ENCODE results near the gene GMIP.
"Not testable (repeated sequence)": the region's sequence is repeated elsewhere in the genome, so short reads cannot be mapped to it uniquely, and the experiment has no call there.

Gene GMIP

GRCh38 chr19:19602136-19602712 lies 41.2 kb downstream of the GMIP start:
- DNase-seq = no peak

DNA sequence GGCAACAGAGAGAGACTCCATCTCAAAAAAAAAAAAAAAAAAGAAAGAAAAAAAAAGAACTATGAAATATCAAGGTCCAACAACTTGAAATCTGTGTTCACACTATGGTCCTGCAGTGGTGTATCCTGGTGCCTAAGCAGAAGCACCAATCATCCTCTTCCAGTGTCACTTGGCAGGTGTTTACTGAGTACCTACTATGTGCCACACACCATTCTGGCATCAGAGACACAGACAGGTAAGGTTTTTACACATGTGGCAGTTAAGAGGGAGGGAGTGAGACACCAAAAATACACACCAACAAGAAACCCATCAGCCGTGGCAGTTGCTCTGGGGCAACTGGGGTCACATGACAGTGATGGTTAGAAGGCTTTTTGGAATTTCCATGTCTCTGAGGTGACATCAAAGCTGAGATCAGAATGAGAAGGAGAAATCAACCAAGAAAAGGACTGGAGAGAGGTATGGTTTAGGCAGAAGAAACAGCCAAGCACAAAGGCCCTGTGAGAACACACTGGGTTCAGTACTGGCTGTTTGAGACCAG lies 42.6 kb downstream of the GMIP start:
- DNase-seq = no peak

DNA sequence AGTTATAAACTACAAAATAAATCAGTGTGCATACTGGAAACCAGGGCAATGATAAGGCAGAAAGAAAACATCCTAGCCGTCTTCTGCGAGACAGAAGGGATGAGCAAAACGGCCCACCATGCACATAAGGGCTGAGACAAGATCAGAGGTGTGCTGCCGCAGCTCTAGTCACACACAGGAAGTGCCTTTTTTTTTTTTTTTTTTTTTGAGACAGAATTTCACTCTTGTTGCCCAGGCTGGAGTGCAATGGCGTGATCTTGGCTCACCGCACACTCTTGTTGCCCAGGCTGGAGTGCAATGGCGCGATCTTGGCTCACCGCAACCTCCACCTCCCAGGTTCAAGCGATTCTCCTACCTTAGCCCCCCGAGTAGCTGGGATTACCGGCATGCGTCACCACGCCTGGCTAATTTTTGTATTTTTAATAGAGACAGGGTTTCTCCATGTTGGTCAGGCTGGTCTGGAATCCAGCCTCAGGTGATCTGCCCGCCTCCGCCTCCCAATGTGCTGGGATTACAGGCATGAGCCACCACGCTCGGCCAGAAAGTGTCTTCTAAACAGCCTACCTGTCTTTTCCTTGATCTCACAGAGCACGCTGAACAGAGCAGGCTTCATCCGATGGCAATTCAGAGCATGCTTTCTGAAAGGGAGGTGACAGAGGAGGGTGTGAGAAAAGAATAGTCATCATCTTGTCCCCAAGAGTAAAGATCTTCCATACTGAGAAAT lies 44.6 kb downstream of the GMIP start:
- DNase-seq = not testable (repeated sequence)

DNA sequence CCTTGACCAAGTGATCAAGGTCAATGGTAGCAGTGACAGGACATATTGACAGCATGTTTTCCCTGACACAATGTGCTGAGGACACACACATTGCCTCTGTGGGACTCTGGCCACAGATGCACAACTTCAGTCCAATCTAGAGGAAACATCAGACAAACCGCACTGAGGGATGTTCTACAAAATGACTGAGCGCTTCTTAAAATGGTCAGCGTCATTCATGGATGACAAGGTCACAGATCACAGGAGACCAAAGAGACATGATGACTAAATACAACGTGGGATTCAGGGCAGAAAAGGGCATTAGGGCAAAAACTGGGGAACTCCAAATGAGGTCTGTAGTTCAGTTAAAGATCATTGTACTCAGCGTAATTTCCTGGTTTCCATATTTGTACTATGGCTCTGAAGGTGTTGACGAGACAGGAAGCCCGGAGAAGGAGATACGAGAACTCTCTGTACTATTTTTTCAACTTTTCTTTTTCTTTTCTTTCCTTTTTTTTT lies 45.6 kb downstream of the GMIP start:
- no peak for DNase-seq

- no peak for DNase-seq
Observed at GRCh38 chr19:19595171-19595701, 48.2 kb downstream of the GMIP start.

DNA sequence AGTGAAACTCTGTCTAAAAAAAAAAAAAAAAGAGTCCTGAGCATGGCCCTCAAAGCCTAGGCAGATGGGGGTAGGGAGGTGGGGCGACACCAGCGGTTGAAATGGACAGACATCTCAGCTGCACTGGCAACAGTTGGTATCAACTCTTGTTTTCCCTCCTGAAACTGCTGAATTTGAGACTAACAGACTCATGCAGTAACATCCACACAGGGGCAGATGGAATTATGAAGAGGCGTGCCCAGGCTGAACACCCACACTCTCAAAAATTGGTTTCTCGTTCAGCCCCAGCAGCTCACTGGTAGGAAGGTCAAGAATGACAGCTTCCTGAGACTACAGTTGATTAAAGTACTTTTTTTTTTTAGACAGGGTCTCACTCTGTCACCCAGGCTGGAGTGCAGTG lies 49.1 kb downstream of the GMIP start:
- DNase-seq = no peak

- no peak for DNase-seq
Observed at GRCh38 chr19:19592690-19593089, 50.8 kb downstream of the GMIP start.

DNA sequence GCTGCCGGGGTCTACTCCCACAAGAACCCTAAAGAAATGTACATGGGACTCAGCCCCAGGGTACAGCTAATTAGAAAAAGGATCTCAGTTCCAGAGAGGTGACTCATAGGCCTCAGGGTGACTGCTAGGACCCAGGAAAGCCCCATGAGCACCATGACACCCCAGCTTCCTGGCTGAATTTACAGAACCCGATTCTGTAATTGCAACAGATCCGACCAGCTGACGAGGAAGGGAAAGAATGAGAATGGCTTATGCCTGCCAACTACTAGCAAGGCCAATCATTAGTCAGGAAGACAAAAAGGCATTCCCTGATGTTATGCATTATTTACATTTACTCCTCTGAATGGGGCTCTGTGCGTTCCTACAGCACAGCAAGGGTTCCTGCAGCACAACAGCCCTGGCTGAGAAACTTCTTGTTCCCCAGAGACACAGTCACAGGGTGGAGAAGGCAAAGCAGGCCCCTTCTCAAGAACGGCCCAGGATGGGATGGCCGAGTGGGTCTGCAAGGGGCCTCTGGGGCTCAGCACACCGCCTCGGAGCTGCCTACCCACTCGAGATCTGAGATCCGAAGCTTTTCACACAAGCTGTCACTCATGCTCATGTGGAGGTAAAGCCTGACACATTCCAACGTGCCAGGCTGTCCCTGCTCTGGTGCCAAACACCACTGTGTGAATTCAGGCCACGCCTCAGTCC lies 52.2 kb downstream of the GMIP start:
- DNase-seq = no peak

GRCh38 chr19:19588546-19588945 lies 54.9 kb downstream of the GMIP start:
- no peak for DNase-seq

GRCh38 chr19:19587771-19588170 lies 55.7 kb downstream of the GMIP start:
- no peak for DNase-seq

DNA sequence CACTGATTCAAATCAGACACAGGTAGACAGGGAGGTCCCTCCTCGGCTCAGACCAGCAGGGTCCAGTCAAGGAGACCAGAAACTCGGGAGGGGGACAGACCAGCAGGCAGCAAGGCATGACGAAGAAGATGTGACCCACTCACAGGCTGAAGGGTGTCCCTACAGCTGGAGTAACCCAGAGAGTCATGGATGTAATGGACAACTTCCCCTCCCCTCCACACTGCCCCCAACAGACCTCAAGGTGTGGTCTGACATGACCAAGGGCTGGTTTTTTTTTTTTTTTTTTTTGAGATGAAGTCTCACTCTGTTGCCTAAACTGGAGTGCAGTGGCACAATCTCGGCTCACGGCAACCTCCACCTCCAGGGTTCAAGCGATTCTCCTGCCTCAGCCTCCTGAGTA lies 59.1 kb downstream of the GMIP start:
- no peak for DNase-seq

GRCh38 chr19:19582471-19582870 lies 61.0 kb downstream of the GMIP start:
- no peak for DNase-seq

DNA sequence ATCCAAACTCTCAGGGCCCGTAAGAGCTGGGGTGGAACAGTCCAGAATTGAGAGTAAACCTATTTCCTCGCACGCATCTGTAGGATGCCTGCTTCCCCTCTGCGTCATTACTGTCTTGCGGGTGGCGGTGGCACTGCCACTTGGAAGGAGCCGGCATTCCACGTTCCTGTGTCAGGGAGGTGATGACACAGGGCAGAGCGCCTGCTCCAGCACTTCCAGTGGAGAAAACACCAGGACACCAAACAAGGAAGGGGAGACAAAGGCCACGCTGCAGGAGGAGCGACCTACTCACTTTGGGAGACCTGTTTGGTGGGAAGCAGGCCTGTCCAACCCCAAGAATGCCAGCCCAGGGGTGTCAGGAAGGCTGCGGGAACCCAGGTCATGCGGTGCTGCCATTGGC lies 62.1 kb downstream of the GMIP start:
- no peak for DNase-seq

DNA sequence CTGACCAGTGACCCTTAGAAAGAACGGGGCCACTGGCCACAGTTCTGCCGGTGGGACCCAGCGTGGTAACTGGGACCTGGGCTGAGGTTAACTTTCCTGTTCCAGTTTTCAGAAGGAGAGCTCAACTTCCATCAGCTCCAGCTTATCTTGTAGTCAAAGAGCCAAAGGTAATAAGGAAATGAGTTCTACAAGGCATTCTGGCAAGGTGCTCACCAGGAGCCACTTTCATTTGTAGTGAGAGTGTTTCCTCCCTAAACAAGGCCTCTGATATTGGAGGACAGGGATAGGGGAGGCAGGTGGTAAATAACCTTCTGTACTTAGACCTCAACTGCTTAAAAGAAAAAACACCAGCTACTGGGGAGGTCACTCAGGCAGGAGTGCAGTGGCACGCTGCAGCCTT lies 63.0 kb downstream of the GMIP start:
- no peak for DNase-seq

GRCh38 chr19:19579533-19580361 lies 63.7 kb downstream of the GMIP start:
- no peak for DNase-seq
